VCaP (cell line): Measurements from ENCODE around the gene ZSCAN30.
A peak's percentile ranks its signal among the peaks of the same experiment; 100 is the strongest.

Source experiments
- H3K27ac ChIP-seq: fragments of 450-650 bp; 2 replicates; pipeline ENCODE4 v1.5.1; 2017
- CTCF ChIP-seq: fragments of 450-650 bp; conservative IDR thresholded peaks from 2 replicates; pipeline ENCODE4 v1.5.1; 2017; ENCODE audit warnings: mild to moderate bottlenecking, moderate library complexity

The ZSCAN30 gene

DNA sequence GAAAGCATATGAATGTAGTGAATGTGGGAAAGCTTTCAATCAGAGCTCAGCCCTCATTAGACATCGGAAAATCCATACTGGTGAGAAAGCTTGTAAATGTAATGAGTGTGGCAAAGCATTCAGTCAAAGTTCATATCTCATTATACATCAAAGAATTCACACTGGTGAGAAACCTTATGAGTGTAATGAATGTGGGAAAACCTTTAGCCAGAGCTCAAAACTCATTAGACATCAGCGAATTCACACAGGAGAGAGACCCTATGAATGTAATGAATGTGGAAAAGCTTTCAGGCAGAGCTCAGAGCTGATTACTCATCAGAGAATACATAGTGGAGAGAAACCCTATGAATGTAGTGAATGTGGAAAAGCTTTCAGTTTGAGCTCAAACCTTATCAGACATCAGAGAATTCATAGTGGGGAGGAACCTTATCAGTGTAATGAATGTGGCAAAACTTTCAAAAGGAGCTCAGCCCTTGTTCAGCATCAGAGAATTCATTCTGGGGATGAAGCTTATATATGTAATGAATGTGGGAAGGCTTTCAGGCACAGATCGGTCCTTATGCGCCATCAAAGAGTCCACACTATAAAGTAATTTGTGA, 44.2 kb downstream of the ZSCAN30 start:
- no peak for TF ChIP-seq CTCF
- no peak overlapping the region for H3K27ac ChIP-seq

DNA sequence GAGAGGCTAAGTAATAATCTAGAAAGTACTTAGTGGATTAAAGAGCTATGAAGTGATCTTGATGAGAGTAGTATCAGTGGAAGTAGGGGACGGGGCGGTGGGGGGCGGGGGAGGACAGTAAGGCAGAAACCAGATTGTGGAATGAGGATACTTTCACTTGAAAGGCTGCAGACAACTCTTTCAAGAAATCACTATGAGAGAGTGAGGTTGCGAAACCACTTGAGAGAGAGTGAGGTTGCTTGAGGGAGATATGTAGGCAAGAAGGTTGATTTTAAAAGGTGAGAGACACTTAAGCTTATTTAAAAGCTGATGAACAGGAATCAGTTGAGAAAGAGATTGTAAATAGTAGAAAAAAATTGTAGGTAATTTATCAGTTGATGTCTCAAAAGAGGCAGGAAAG, 45.4 kb downstream of the ZSCAN30 start:
- no peak overlapping the region for H3K27ac ChIP-seq
- no peak for TF ChIP-seq CTCF

DNA sequence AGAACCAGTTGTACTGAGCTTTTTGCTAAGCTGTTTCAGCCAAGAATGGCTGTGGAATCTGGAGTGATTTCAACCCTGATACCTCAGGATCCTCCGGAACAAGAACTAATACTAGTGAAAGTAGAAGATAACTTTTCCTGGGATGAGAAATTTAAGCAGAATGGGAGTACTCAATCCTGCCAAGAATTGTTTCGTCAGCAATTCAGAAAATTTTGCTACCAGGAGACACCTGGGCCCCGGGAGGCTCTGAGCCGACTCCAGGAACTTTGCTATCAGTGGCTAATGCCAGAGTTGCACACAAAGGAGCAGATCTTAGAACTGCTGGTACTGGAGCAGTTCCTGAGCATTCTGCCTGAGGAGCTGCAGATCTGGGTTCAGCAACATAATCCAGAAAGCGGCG, 47.6 kb downstream of the ZSCAN30 start:
- no peak for TF ChIP-seq CTCF
- no peak overlapping the region for H3K27ac ChIP-seq

DNA sequence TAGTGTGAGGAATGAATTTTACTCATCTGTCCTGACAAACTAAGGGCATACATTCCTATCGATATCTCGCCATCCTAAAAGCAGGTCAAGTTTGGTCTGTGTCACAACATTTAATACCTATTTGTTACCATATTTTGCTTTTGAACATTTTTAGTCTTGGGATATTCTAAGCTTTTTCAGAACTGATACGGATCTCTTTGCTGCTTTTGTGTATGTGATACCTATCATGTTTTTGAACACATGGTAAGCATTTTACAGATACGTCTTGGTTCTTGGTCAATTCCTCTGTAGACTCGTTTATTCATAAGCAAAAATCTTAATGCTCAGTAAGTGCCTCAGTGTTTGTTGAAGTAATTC, 48.6 kb downstream of the ZSCAN30 start:
- peak overlapping the region; percentile 89 for H3K27ac ChIP-seq
- TF ChIP-seq CTCF = no peak

DNA sequence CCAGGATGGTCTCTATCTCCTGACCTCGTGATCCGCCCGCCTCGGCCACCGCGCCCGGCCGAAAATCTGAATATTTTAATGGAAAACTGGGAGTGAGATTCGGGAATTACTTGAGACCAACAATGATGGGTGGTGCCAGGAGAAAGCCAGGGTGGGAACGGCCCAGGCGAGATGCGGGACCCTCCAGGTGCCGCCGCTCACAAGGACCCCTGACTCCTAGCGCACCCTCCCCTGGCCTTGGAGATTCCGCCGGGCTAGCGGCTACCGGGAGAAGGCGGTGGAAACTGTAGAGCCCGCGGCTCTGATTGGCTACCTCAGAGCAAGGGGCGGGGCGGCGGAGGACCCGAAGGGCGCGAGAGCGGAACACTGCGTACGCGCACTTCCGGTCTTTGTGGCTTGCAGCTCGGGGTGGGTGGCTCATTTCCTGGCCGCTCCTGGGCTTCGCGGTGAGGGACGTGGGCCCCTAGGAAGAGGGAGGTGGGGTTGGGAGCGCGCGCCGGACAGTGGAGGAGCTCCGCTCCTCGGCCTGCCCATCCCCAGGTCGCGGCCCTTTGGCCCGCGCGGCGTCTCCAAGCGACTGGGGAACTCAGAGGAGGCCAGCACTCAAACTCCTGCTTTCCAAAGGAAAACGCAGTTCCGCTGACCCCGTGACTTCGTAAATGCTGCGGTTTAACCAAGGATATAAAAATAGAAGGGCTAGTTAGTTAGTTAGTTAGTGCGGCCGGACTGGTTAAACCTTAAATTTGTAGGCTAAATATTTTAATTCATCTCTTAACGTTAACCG, 49.2 kb downstream of the ZSCAN30 start, which contains the start of gene ZNF397:
Gene ZNF397 (plus strand): TSS at position 371 of the 784 bp plus-strand sequence. CDS start 1,437 bp downstream, outside the sequence.
- TF ChIP-seq CTCF = no peak
- H3K27ac ChIP-seq = peak within 1 kb of the TSS; percentile 89

- no peak for TF ChIP-seq CTCF
- H3K27ac ChIP-seq = no peak overlapping the region
These were observed 50.7 kb downstream of the ZSCAN30 start for GRCh38 chr18:35239314-35239713.

- no peak overlapping the region for H3K27ac ChIP-seq
These were observed 53.3 kb downstream of the ZSCAN30 start for GRCh38 chr18:35236571-35237363.

More at GRCh38 chr18:35236571-35237363, 53.3 kb downstream of the ZSCAN30 start:
- TF ChIP-seq CTCF = no peak
